Measurements from ENCODE around the gene SLC25A12. TPM values are rescaled to one million over a fixed set of nuclear protein-coding genes. Genes with fewer than 3 reads are reported as not detected.

Gene SLC25A12
- total RNA-seq, 1 donor from 2014 or later, result 30.4 TPM

GRCh38 chr2:171874963-171875362 lies 19.1 kb downstream of the SLC25A12 start:
- H3K9me3 Mint-ChIP-seq (ENCODE audit: unreplicated experiment), result peaks cover 1% of the 10 kb centered on the region
- H3K27me3 Mint-ChIP-seq (ENCODE audit: unreplicated experiment), result no peaks in the 10 kb centered on the region
- TF ChIP-seq CTCF (IDR thresholded peaks at IDR 0.05; ENCODE audit: partially characterized antibody, unreplicated experiment), result no peak
- H3K4me1 Mint-ChIP-seq (ENCODE audit: low read depth, unreplicated experiment), result peaks cover 5% of the 10 kb centered on the region
- DNase-seq, result no peak
- no peak overlapping the region for H3K27ac Mint-ChIP-seq (ENCODE audit: unreplicated experiment)
- peaks cover 5% of the 10 kb centered on the region for H3K36me3 Mint-ChIP-seq (ENCODE audit: unreplicated experiment)
- H3K4me3 Mint-ChIP-seq (ENCODE audit: unreplicated experiment), result no peak overlapping the region

- DNase-seq, result no peak
Observed at GRCh38 chr2:171874517-171874916, 19.5 kb downstream of the SLC25A12 start.

GRCh38 chr2:171864357-171864985 lies 29.6 kb downstream of the SLC25A12 start:
- Mint-ChIP-seq H3K27me3 (ENCODE audit: unreplicated experiment) (no peaks in the 10 kb centered on the region), H3K27ac (ENCODE audit: unreplicated experiment) (peak overlapping the region; percentile 7), H3K4me3 (ENCODE audit: unreplicated experiment) (no peak overlapping the region), H3K9me3 (ENCODE audit: unreplicated experiment) (no peaks in the 10 kb centered on the region), H3K4me1 (ENCODE audit: low read depth, unreplicated experiment) (peaks cover 4% of the 10 kb centered on the region), H3K36me3 (ENCODE audit: unreplicated experiment) (no peaks in the 10 kb centered on the region)
- no peak for TF ChIP-seq CTCF (IDR thresholded peaks at IDR 0.05; ENCODE audit: partially characterized antibody, unreplicated experiment)
- DNase-seq, result no peak

More at GRCh38 chr2:171874517-171874916, 19.5 kb downstream of the SLC25A12 start:
- no peak for TF ChIP-seq CTCF (IDR thresholded peaks at IDR 0.05; ENCODE audit: partially characterized antibody, unreplicated experiment)
- H3K27me3 Mint-ChIP-seq (ENCODE audit: unreplicated experiment), result no peaks in the 10 kb centered on the region
- peaks cover 4% of the 10 kb centered on the region for H3K4me1 Mint-ChIP-seq (ENCODE audit: low read depth, unreplicated experiment)
- no peak overlapping the region for H3K27ac Mint-ChIP-seq (ENCODE audit: unreplicated experiment)
- no peak overlapping the region for H3K4me3 Mint-ChIP-seq (ENCODE audit: unreplicated experiment)
- H3K9me3 Mint-ChIP-seq (ENCODE audit: unreplicated experiment), result peaks cover 1% of the 10 kb centered on the region
- H3K36me3 Mint-ChIP-seq (ENCODE audit: unreplicated experiment), result peaks cover 5% of the 10 kb centered on the region

GRCh38 chr2:171862501-171862900 lies 31.5 kb downstream of the SLC25A12 start:
- H3K27ac Mint-ChIP-seq (ENCODE audit: unreplicated experiment), result no peak overlapping the region
- no peak overlapping the region for H3K4me3 Mint-ChIP-seq (ENCODE audit: unreplicated experiment)
- H3K4me1 Mint-ChIP-seq (ENCODE audit: low read depth, unreplicated experiment), result peaks cover 4% of the 10 kb centered on the region
- no peaks in the 10 kb centered on the region for H3K27me3 Mint-ChIP-seq (ENCODE audit: unreplicated experiment)
- no peak for TF ChIP-seq CTCF (IDR thresholded peaks at IDR 0.05; ENCODE audit: partially characterized antibody, unreplicated experiment)
- no peaks in the 10 kb centered on the region for H3K36me3 Mint-ChIP-seq (ENCODE audit: unreplicated experiment)
- DNase-seq, result no peak
- H3K9me3 Mint-ChIP-seq (ENCODE audit: unreplicated experiment), result no peaks in the 10 kb centered on the region

GRCh38 chr2:171858397-171858958 lies 35.6 kb downstream of the SLC25A12 start:
- no peak overlapping the region for H3K4me3 Mint-ChIP-seq (ENCODE audit: unreplicated experiment)
- no peak for DNase-seq
- H3K4me1 Mint-ChIP-seq (ENCODE audit: low read depth, unreplicated experiment), result peaks cover 5% of the 10 kb centered on the region
- no peak overlapping the region for H3K27ac Mint-ChIP-seq (ENCODE audit: unreplicated experiment)
- H3K36me3 Mint-ChIP-seq (ENCODE audit: unreplicated experiment), result no peaks in the 10 kb centered on the region
- H3K27me3 Mint-ChIP-seq (ENCODE audit: unreplicated experiment), result no peaks in the 10 kb centered on the region
- no peak for TF ChIP-seq CTCF (IDR thresholded peaks at IDR 0.05; ENCODE audit: partially characterized antibody, unreplicated experiment)
- peaks cover 2% of the 10 kb centered on the region for H3K9me3 Mint-ChIP-seq (ENCODE audit: unreplicated experiment)

Measured in glutamatergic neuron (in vitro differentiated cells).